SU-DHL-6 (cell line): ENCODE measurements around the gene MRPS5.

Experiments used
- EZH2phosphoT487 ChIP-seq: fragments of 200-600 bp; sonication (generic), shearing (Covaris generic); conservative IDR thresholded peaks from 2 replicates; pipeline ENCODE4 v1.6.1; 2018; ENCODE audit warnings: mild to moderate bottlenecking, antibody characterized with exemption, low read length, moderate library complexity, mixed read lengths
- TF ChIP-seq, protein P1 (sequence below): fragments of 200-600 bp; sonication (generic); IDR thresholded peaks from one replicate; pipeline ENCODE4 v1.5.1; 2017; ENCODE audit warnings: antibody characterized with exemption, mild to moderate bottlenecking, low read length, moderate library complexity; ENCODE audit not compliant: insufficient read depth, poor library complexity, severe bottlenecking

DNA sequence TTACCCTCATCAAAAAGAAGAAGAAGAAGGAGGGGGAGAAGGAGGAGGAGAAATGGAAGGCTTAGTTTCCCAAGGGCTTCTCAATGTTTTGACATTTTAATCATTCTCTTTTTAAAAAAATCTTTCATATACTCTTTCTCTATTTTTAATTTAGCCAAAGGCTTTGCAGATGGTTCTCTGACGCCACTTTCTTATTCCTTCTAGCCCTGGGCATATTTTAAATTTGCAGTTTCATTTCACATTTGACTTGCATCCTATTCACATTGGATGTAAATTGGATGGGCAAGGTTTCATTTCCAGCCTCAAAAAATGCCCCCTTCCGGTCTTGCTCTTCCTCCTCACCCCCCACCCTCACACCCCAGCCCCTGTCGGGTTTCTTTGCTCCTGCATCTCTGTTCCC, 66.3 kb downstream of the MRPS5 start:
- TF ChIP-seq, protein P1, sequence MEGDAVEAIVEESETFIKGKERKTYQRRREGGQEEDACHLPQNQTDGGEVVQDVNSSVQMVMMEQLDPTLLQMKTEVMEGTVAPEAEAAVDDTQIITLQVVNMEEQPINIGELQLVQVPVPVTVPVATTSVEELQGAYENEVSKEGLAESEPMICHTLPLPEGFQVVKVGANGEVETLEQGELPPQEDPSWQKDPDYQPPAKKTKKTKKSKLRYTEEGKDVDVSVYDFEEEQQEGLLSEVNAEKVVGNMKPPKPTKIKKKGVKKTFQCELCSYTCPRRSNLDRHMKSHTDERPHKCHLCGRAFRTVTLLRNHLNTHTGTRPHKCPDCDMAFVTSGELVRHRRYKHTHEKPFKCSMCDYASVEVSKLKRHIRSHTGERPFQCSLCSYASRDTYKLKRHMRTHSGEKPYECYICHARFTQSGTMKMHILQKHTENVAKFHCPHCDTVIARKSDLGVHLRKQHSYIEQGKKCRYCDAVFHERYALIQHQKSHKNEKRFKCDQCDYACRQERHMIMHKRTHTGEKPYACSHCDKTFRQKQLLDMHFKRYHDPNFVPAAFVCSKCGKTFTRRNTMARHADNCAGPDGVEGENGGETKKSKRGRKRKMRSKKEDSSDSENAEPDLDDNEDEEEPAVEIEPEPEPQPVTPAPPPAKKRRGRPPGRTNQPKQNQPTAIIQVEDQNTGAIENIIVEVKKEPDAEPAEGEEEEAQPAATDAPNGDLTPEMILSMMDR = no peak
- TF ChIP-seq EZH2phosphoT487 = no peak
